SK-N-SH (cell line): ENCODE measurements around the gene MAP3K7CL. TPM values are rescaled to one million over a fixed set of nuclear protein-coding genes. Genes with fewer than 3 reads are reported as not detected.

ENCODE experiments used
- CTCF ChIA-PET: fragments of 300-600, 350-600 bp; formaldehyde crosslinking; extraction: SDS; loops from one replicate; lab custom pipeline; 2021; lab: Yijun Ruan, JAX
- POLR2A ChIA-PET: fragments of 350-600 bp; sonication (Branson Sonifier 250); formaldehyde crosslinking; extraction: SDS; loops from one replicate; lab custom pipeline; 2020; ENCODE audit warnings: antibody characterized with exemption, inconsistent platforms; lab: Yijun Ruan, JAX
- DNase-seq: peaks from one replicate; pipeline ENCODE4 v3.0.0; 2012
- H2AFZ ChIP-seq: fragments of 200-600 bp; sonication (generic); 2 replicates; pipeline ENCODE4 v1.8.1; 2016; ENCODE audit warnings: antibody characterized with exemption, mild to moderate bottlenecking, low read depth
- H3F3A ChIP-seq: fragments of 200-600 bp; sonication (generic); replicated peaks from 2 replicates; pipeline ENCODE3; 2016; ENCODE audit warnings: antibody characterized with exemption, mild to moderate bottlenecking; ENCODE audit not compliant: insufficient read depth
- H3K27ac ChIP-seq, 2 experiments: fragments of 200-500 bp in 1 of 2; fragments of 200-600 bp in 1 of 2; sonication (Bioruptor generic) in 1 of 2; sonication (generic), shearing (Covaris generic) in 1 of 2; 2 replicates each; pipeline versions ENCODE4 v1.5.1 to v1.6.1; 2014 to 2016; ENCODE audit warnings: low read depth in 2 of 2, inconsistent platforms in 1 of 2, low read length in 1 of 2, mild to moderate bottlenecking in 1 of 2, mixed read lengths in 1 of 2
- H3K27me3 ChIP-seq: fragments of 200-600 bp; sonication (generic), shearing (Covaris generic); 2 replicates; pipeline ENCODE4 v1.6.1; 2016; ENCODE audit warnings: mixed run types; ENCODE audit not compliant: insufficient read depth
- H3K36me3 ChIP-seq, 2 experiments: fragments of 200-500 bp in 1 of 2; fragments of 200-600 bp in 1 of 2; sonication (Bioruptor generic) in 1 of 2; sonication (generic) in 1 of 2; replicated peaks in 1 of 2; 2 replicates each; pipeline versions ENCODE3 to v1.5.1; 2014 to 2016; ENCODE audit warnings: low read length in 1 of 2, mild to moderate bottlenecking in 1 of 2; ENCODE audit not compliant: insufficient read depth in 2 of 2, control insufficient read depth in 1 of 2
- H3K4me1 ChIP-seq, 2 experiments: fragments of 200-500 bp in 1 of 2; fragments of 200-600 bp in 1 of 2; sonication (Bioruptor generic) in 1 of 2; sonication (generic), shearing (Covaris generic) in 1 of 2; 2 replicates each; pipeline versions ENCODE4 v1.5.1 to v1.6.1; 2014 to 2016; ENCODE audit warnings: low read depth in 1 of 2, low read length in 1 of 2, mixed run types in 1 of 2; ENCODE audit not compliant: insufficient read depth in 2 of 2, control insufficient read depth in 1 of 2
- H3K4me2 ChIP-seq: fragments of 200-600 bp; sonication (generic), shearing (Covaris generic); 2 replicates; pipeline ENCODE4 v1.6.1; 2017; ENCODE audit warnings: mixed run types
- H3K4me3 ChIP-seq, 2 experiments: fragments of 200-500 bp in 1 of 2; fragments of 200-600 bp in 1 of 2; sonication (Bioruptor generic) in 1 of 2; sonication (generic), shearing (Covaris generic) in 1 of 2; 2 replicates each; pipeline versions ENCODE4 v1.5.1 to v1.8.1; 2014 to 2016; ENCODE audit warnings: low read depth in 2 of 2, inconsistent platforms in 1 of 2, low read length in 1 of 2, mild to moderate bottlenecking in 1 of 2, mixed read lengths in 1 of 2, moderate library complexity in 1 of 2
- H3K79me2 ChIP-seq: fragments of 200-600 bp; sonication (generic); 2 replicates; pipeline ENCODE4 v1.8.1; 2017; ENCODE audit warnings: mild to moderate bottlenecking; ENCODE audit not compliant: insufficient read depth
- H3K9ac ChIP-seq: fragments of 200-600 bp; sonication (generic); 2 replicates; pipeline ENCODE4 v1.6.1; 2017; ENCODE audit warnings: mixed run types
- H3K9me2 ChIP-seq: fragments of 200-600 bp; sonication (generic); 2 replicates; pipeline ENCODE4 v1.6.1; 2017; ENCODE audit warnings: mixed run types
- H3K9me3 ChIP-seq: fragments of 200-600 bp; sonication (generic); 2 replicates; pipeline ENCODE4 v1.6.1; 2017; ENCODE audit warnings: mixed run types, mild to moderate bottlenecking, moderate library complexity
- H4K20me1 ChIP-seq: fragments of 200-600 bp; sonication (generic); 2 replicates; pipeline ENCODE4 v1.6.1; 2017; ENCODE audit warnings: mild to moderate bottlenecking, mixed run types; ENCODE audit not compliant: insufficient read depth
- CHD2 ChIP-seq: fragments of 150-350 bp; IDR thresholded peaks from 2 replicates; pipeline ENCODE4 v1.6.1; 2018; ENCODE audit warnings: low read length; ENCODE audit not compliant: partially characterized antibody
- EP300 ChIP-seq, 2 experiments: IDR thresholded peaks; 2 replicates each; pipeline versions ENCODE4 v1.4.0 to v1.6.1; 2012; ENCODE audit warnings: borderline replicate concordance in 1 of 2, low read depth in 1 of 2, low read length in 1 of 2
- EZH2phosphoT487 ChIP-seq: fragments of 200-600 bp; sonication (generic); IDR thresholded peaks from 2 replicates; pipeline ENCODE4 v1.6.1; 2017; ENCODE audit warnings: low read depth, mixed run types, mild to moderate bottlenecking, antibody characterized with exemption, moderate library complexity, borderline replicate concordance
- FOSL2 ChIP-seq: IDR thresholded peaks from 2 replicates; pipeline ENCODE4 v1.4.0; 2012; ENCODE audit warnings: low read depth, mild to moderate bottlenecking, moderate library complexity, borderline replicate concordance
- FOXJ3 ChIP-seq: sonication (generic); formaldehyde crosslinking; IDR thresholded peaks from 2 replicates; pipeline ENCODE4 v1.5.1; 2020; ENCODE audit warnings: mild to moderate bottlenecking, missing genetic modification reagents
- MEF2A ChIP-seq: IDR thresholded peaks from 2 replicates; pipeline ENCODE4 v1.4.0; 2012; ENCODE audit warnings: low read depth, borderline replicate concordance
- MXI1 ChIP-seq: IDR thresholded peaks from 2 replicates; pipeline ENCODE4 v1.6.1; 2012; ENCODE audit warnings: mild to moderate bottlenecking, low read depth, low read length, improper control_type of control experiment
- POLR2AphosphoS5 ChIP-seq: IDR thresholded peaks from 2 replicates; pipeline ENCODE4 v1.6.1; 2012; ENCODE audit warnings: low read depth, low read length
- RAD21 ChIP-seq: IDR thresholded peaks from 2 replicates; pipeline ENCODE4 v1.6.1; 2012; ENCODE audit warnings: mild to moderate bottlenecking, low read length
- RCOR1 ChIP-seq: fragments of 150-350 bp; IDR thresholded peaks from 2 replicates; pipeline ENCODE4 v1.6.1; 2017; ENCODE audit warnings: antibody characterized with exemption, low read length
- RFX5 ChIP-seq: IDR thresholded peaks from 2 replicates; pipeline ENCODE4 v1.6.1; 2012; ENCODE audit warnings: mild to moderate bottlenecking, improper control_type of control experiment, low read length
- RXRA ChIP-seq: IDR thresholded peaks from 2 replicates; pipeline ENCODE4 v1.4.0; 2012; ENCODE audit warnings: low read depth, mild to moderate bottlenecking, borderline replicate concordance
- SIN3A ChIP-seq: IDR thresholded peaks from 2 replicates; pipeline ENCODE4 v1.6.1; 2012; ENCODE audit warnings: low read depth, mild to moderate bottlenecking, low read length, moderate library complexity, borderline replicate concordance
- SMC3 ChIP-seq: IDR thresholded peaks from 2 replicates; pipeline ENCODE4 v1.6.1; 2012; ENCODE audit warnings: low read depth, low read length, improper control_type of control experiment
- TAF1 ChIP-seq: IDR thresholded peaks from 2 replicates; pipeline ENCODE4 v1.6.1; 2012; ENCODE audit warnings: low read depth, mild to moderate bottlenecking, low read length, moderate library complexity, borderline replicate concordance
- TCF12 ChIP-seq: IDR thresholded peaks from 2 replicates; pipeline ENCODE4 v1.4.0; 2012
- TEAD4 ChIP-seq: IDR thresholded peaks from 2 replicates; pipeline ENCODE4 v1.4.0; 2012; ENCODE audit warnings: mild to moderate bottlenecking, borderline replicate concordance; ENCODE audit not compliant: insufficient read depth
- YY1 ChIP-seq: IDR thresholded peaks from 2 replicates; pipeline ENCODE4 v1.4.0; 2012; ENCODE audit warnings: low read depth, mild to moderate bottlenecking
- WGBS: methylation state at CpG from one replicate; pipeline ENCODE4 v1.1.6; 2017; ENCODE audit warnings: low lambda C conversion rate; 5-methylcytosine and 5-hydroxymethylcytosine counted together
- polyA plus RNA-seq, 3 experiments: library from polyadenylated mRNA; depleted of rRNA; stranded (reverse); fragments of >200 nt; gene quantifications; 2 replicates each; pipeline ENCODE4 v1.2.3, GENCODE V29; 2012
- TF ChIP-seq, protein P1 (sequence below): fragments of 200-600 bp; sonication (generic); IDR thresholded peaks from 2 replicates; pipeline ENCODE4 v1.6.1; 2017; ENCODE audit warnings: antibody characterized with exemption, mild to moderate bottlenecking, moderate library complexity
- TF ChIP-seq, protein P2 (sequence below): fragments of 150-350 bp; IDR thresholded peaks from 2 replicates; pipeline ENCODE4 v1.6.1; 2016; ENCODE audit warnings: mild to moderate bottlenecking, low read depth, low read length
- TF ChIP-seq, protein P3 (sequence below): IDR thresholded peaks from 2 replicates; pipeline ENCODE4 v1.6.1; 2012; ENCODE audit warnings: mild to moderate bottlenecking, low read depth, low read length, moderate library complexity
- TF ChIP-seq, protein P4 (sequence below): fragments of 150-350 bp; IDR thresholded peaks from 2 replicates; pipeline ENCODE4 v1.6.1; 2017; ENCODE audit warnings: antibody characterized with exemption, low read length, low read depth, borderline replicate concordance
- TF ChIP-seq, protein P5 (sequence below): IDR thresholded peaks from 2 replicates; pipeline ENCODE4 v1.4.0; 2012; ENCODE audit warnings: low read depth, borderline replicate concordance

The MAP3K7CL gene, protein sequence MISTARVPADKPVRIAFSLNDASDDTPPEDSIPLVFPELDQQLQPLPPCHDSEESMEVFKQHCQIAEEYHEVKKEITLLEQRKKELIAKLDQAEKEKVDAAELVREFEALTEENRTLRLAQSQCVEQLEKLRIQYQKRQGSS
- 2.3 and 5.2 TPM in 2 replicates for polyA plus RNA-seq (2012; rRNA removed)
- polyA plus RNA-seq (2012; cell fraction: cytosol; rRNA removed): 4.1 and 5.1 TPM in 2 replicates
- 1.3 and 2.0 TPM in 2 replicates for polyA plus RNA-seq (2012; cell fraction: nucleus; rRNA removed)

DNA sequence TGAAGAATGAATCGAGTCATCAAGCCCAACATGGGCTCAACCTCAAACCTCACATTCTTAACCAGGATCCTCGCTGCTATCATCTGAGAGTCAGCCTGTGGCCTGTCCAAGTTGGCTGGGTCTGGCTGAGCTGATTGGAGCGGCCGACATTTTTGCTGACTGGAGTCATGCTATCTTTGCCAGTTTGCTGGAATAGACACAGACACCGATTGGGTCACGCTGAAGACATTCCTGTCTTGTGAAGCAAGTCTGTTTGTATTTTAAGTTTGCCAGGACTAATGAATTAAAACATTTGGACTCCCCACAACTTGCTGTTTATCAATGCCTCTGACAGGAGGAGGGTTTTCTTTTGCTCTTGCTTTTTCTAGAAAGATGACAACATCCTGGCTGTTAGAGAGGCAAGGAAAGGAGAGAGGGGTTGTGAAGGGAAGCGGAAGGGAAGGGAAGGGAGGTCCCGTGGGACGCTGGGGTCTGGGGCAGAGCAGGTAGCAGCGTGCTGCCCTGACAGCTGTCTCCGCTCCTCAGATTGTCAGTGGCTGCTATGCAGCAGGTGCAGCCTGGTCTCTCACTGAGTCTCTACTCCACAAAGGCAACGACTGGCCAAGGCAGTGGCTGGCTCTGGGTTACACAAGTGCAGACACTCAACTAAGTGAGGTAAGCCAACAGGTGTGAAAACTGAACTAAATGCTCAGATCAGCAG, at the start of gene MAP3K7CL:
Gene MAP3K7CL, plus strand, starts transcription at position 375 of the 700 bp plus-strand sequence. CDS start 2,701 bp downstream, outside the sequence.
- ChIA-PET POLR2A (no interaction called here), CTCF (no interaction called here)
- Histone ChIP-seq H3K4me3 (no peak within 1 kb of the TSS), H3K36me3 (no peaks in the 10 kb centered on the region), H3K4me2 (peak within 1 kb of the TSS; percentile 73), H3F3A (peaks cover 13% of the 10 kb centered on the region), H3K27me3 (no peaks in the 10 kb centered on the region), H3K27ac (peak within 1 kb of the TSS; percentile 47 to 65; a peak in 3 of 4 replicates), H3K9ac (no peak within 1 kb of the TSS), H3K4me1 (peaks cover 0 to 13% of the 10 kb centered on the region in 2 experiments; a peak in 3 of 4 replicates), H3K79me2 (no peaks in the 10 kb centered on the region), H4K20me1 (no peaks in the 10 kb centered on the region), H2AFZ (peak within 1 kb of the TSS; percentile 53; the same call in 1 of the 2 replicates), H3K9me2 (no peaks in the 10 kb centered on the region), H3K9me3 (0 out of 2 replicates have a peak, but pooled peaks cover 8% of the 10 kb centered on the region)
- no peak for DNase-seq
- WGBS: 34% methylated on average over 12 of the region's 12 CpGs
- TF ChIP-seq SMC3: no peak
- peak; percentile 41 to 88; a peak in 3 of 4 replicates for TF ChIP-seq EP300 (IDR thresholded peaks at IDR 0.05; ENCODE audit: borderline replicate concordance in 1 of 2, low read depth in 1 of 2, low read length in 1 of 2)
- no peak; the same call in 1 of the 2 replicates for TF ChIP-seq YY1
- peak; percentile 61; the same call in 1 of the 2 replicates for TF ChIP-seq SIN3A
- TF ChIP-seq, protein P1, sequence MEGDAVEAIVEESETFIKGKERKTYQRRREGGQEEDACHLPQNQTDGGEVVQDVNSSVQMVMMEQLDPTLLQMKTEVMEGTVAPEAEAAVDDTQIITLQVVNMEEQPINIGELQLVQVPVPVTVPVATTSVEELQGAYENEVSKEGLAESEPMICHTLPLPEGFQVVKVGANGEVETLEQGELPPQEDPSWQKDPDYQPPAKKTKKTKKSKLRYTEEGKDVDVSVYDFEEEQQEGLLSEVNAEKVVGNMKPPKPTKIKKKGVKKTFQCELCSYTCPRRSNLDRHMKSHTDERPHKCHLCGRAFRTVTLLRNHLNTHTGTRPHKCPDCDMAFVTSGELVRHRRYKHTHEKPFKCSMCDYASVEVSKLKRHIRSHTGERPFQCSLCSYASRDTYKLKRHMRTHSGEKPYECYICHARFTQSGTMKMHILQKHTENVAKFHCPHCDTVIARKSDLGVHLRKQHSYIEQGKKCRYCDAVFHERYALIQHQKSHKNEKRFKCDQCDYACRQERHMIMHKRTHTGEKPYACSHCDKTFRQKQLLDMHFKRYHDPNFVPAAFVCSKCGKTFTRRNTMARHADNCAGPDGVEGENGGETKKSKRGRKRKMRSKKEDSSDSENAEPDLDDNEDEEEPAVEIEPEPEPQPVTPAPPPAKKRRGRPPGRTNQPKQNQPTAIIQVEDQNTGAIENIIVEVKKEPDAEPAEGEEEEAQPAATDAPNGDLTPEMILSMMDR: no peak
- no peak for TF ChIP-seq FOXJ3
- no peak for TF ChIP-seq TAF1
- TF ChIP-seq EZH2phosphoT487: no peak
- no peak for TF ChIP-seq RCOR1
- TF ChIP-seq TCF12: peak; percentile 95
- TF ChIP-seq RXRA: peak; percentile 65; the same call in 1 of the 2 replicates
- TF ChIP-seq, protein P2, sequence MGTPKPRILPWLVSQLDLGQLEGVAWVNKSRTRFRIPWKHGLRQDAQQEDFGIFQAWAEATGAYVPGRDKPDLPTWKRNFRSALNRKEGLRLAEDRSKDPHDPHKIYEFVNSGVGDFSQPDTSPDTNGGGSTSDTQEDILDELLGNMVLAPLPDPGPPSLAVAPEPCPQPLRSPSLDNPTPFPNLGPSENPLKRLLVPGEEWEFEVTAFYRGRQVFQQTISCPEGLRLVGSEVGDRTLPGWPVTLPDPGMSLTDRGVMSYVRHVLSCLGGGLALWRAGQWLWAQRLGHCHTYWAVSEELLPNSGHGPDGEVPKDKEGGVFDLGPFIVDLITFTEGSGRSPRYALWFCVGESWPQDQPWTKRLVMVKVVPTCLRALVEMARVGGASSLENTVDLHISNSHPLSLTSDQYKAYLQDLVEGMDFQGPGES: no peak
- TF ChIP-seq RAD21: no peak
- peak; percentile 81; the same call in 1 of the 2 replicates for TF ChIP-seq MEF2A
- TF ChIP-seq RFX5: no peak
- no peak for TF ChIP-seq MXI1
- TF ChIP-seq, protein P3, sequence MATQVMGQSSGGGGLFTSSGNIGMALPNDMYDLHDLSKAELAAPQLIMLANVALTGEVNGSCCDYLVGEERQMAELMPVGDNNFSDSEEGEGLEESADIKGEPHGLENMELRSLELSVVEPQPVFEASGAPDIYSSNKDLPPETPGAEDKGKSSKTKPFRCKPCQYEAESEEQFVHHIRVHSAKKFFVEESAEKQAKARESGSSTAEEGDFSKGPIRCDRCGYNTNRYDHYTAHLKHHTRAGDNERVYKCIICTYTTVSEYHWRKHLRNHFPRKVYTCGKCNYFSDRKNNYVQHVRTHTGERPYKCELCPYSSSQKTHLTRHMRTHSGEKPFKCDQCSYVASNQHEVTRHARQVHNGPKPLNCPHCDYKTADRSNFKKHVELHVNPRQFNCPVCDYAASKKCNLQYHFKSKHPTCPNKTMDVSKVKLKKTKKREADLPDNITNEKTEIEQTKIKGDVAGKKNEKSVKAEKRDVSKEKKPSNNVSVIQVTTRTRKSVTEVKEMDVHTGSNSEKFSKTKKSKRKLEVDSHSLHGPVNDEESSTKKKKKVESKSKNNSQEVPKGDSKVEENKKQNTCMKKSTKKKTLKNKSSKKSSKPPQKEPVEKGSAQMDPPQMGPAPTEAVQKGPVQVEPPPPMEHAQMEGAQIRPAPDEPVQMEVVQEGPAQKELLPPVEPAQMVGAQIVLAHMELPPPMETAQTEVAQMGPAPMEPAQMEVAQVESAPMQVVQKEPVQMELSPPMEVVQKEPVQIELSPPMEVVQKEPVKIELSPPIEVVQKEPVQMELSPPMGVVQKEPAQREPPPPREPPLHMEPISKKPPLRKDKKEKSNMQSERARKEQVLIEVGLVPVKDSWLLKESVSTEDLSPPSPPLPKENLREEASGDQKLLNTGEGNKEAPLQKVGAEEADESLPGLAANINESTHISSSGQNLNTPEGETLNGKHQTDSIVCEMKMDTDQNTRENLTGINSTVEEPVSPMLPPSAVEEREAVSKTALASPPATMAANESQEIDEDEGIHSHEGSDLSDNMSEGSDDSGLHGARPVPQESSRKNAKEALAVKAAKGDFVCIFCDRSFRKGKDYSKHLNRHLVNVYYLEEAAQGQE: no peak
- TF ChIP-seq, protein P4, sequence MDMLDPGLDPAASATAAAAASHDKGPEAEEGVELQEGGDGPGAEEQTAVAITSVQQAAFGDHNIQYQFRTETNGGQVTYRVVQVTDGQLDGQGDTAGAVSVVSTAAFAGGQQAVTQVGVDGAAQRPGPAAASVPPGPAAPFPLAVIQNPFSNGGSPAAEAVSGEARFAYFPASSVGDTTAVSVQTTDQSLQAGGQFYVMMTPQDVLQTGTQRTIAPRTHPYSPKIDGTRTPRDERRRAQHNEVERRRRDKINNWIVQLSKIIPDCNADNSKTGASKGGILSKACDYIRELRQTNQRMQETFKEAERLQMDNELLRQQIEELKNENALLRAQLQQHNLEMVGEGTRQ: no peak
- TF ChIP-seq CHD2: no peak
- TF ChIP-seq, protein P5, sequence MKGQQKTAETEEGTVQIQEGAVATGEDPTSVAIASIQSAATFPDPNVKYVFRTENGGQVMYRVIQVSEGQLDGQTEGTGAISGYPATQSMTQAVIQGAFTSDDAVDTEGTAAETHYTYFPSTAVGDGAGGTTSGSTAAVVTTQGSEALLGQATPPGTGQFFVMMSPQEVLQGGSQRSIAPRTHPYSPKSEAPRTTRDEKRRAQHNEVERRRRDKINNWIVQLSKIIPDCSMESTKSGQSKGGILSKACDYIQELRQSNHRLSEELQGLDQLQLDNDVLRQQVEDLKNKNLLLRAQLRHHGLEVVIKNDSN: no peak
- peak; percentile 65; the same call in 1 of the 2 replicates for TF ChIP-seq POLR2AphosphoS5
- peak; percentile 82; the same call in 1 of the 2 replicates for TF ChIP-seq FOSL2
- TF ChIP-seq TEAD4: peak; percentile 91
